HCT116 (cell line): ENCODE data around the gene RP9. TPM values are rescaled to one million over a fixed set of nuclear protein-coding genes. Genes with fewer than 3 reads are reported as not detected.

Experiments used
- ATAC-seq: fragments of 200-7000 bp; cut with Tn5 transposase; 2 replicates; pipeline ENCODE4 v1.9.1; 2020; ENCODE audit warnings: mild to moderate bottlenecking, moderate library complexity
- BruUV-seq: library from RNA; stranded (reverse); fragments of 400-500 nt; replicated peaks from 2 replicates; lab custom pipeline; 2021; lab: Mats Ljungman, UMichigan
- CTCF ChIA-PET: fragments of 300-600 bp; sonication (Branson Sonifier 250); formaldehyde crosslinking; loops from one replicate; lab custom pipeline; 2021; ENCODE audit warnings: antibody characterized with exemption; lab: Charles Lee
- POLR2A ChIA-PET: fragments of 300-600, 350-600 bp; sonication (Branson Sonifier 250); formaldehyde crosslinking; loops from one replicate; lab custom pipeline; 2021; ENCODE audit warnings: antibody characterized with exemption; lab: Charles Lee
- RAD21 ChIA-PET, 2 experiments: fragments of 300-600 bp; sonication (Branson Sonifier 250); formaldehyde crosslinking; loops; one replicate each; lab custom pipeline; 2023; ENCODE audit warnings: low total read pairs in 2 of 2; ENCODE audit not compliant: uncharacterized antibody in 2 of 2, unreplicated experiment in 2 of 2, low non-redundant PET in 1 of 2; lab: Charles Lee
- DNase-seq: peaks from one replicate; pipeline ENCODE4 v3.0.0-alpha.2; 2010; ENCODE audit warnings: low read depth, low spot score
- H2AFZ ChIP-seq: fragments of 200-600 bp; shearing (Covaris generic), sonication (generic); 2 replicates; pipeline ENCODE4 v1.6.1; 2017; ENCODE audit warnings: low read depth, mixed run types, mixed read lengths, antibody characterized with exemption, low read length; ENCODE audit not compliant: poor library complexity, severe bottlenecking
- H3K27ac ChIP-seq: 2 replicates; pipeline ENCODE4 v1.5.1; 2012; ENCODE audit warnings: low read depth, low read length
- H3K27me3 ChIP-seq: fragments of 200-600 bp; sonication (generic); 2 replicates; pipeline ENCODE4 v1.6.1; 2016; ENCODE audit warnings: mixed run types, low read length, mixed read lengths; ENCODE audit not compliant: insufficient read depth
- H3K36me3 ChIP-seq, 2 experiments: fragments of 200-500 bp in 1 of 2; fragments of 200-600 bp in 1 of 2; sonication (Bioruptor generic) in 1 of 2; sonication (generic) in 1 of 2; 2 replicates each; pipeline versions ENCODE4 v1.5.1 to v1.6.1; 2014 to 2016; ENCODE audit warnings: low read length in 2 of 2, inconsistent platforms in 1 of 2, mixed read lengths in 1 of 2, mixed run types in 1 of 2; ENCODE audit not compliant: insufficient read depth in 2 of 2, control insufficient read depth in 1 of 2
- H3K4me1 ChIP-seq, 2 experiments: fragments of 200-600 bp in 1 of 2; sonication (generic) in 1 of 2; 2 replicates each; pipeline versions ENCODE4 v1.5.1 to v1.6.1; 2012 to 2017; ENCODE audit warnings: low read length in 2 of 2, inconsistent platforms in 1 of 2, mild to moderate bottlenecking in 1 of 2, mixed read lengths in 1 of 2, mixed run types in 1 of 2, moderate library complexity in 1 of 2; ENCODE audit not compliant: insufficient read depth in 2 of 2, control insufficient read depth in 1 of 2
- H3K4me2 ChIP-seq: fragments of 200-600 bp; sonication (generic); 2 replicates; pipeline ENCODE4 v1.6.1; 2017; ENCODE audit warnings: mixed run types, low read length, mixed read lengths
- H3K4me3 ChIP-seq, 2 experiments: fragments of 200-600 bp in 1 of 2; sonication (generic) in 1 of 2; replicated peaks in 1 of 2; 2 replicates each; pipeline ENCODE4 v1.5.1; 2011 to 2016; ENCODE audit warnings: low read length in 2 of 2, control low read depth in 1 of 2, low read depth in 1 of 2, mild to moderate bottlenecking in 1 of 2, mixed read lengths in 1 of 2, mixed run types in 1 of 2
- H3K79me2 ChIP-seq: fragments of 200-600 bp; sonication (generic); 2 replicates; pipeline ENCODE4 v1.6.1; 2017; ENCODE audit warnings: mild to moderate bottlenecking, mixed run types, low read length, moderate library complexity, mixed read lengths; ENCODE audit not compliant: insufficient read depth
- H3K9ac ChIP-seq: fragments of 200-600 bp; sonication (generic); 2 replicates; pipeline ENCODE4 v1.6.1; 2016; ENCODE audit warnings: low read length, mixed read lengths
- H3K9me2 ChIP-seq: fragments of 200-600 bp; sonication (generic), shearing (Covaris generic); 2 replicates; pipeline ENCODE4 v1.6.1; 2017; ENCODE audit warnings: mixed run types, mild to moderate bottlenecking, moderate library complexity; ENCODE audit not compliant: insufficient read depth
- H3K9me3 ChIP-seq, 2 experiments: fragments of 200-500 bp in 1 of 2; fragments of 200-600 bp in 1 of 2; sonication (Bioruptor generic) in 1 of 2; sonication (generic) in 1 of 2; 2 replicates each; pipeline ENCODE4 v1.6.1; 2014 to 2017; ENCODE audit warnings: low read length in 2 of 2, mixed read lengths in 2 of 2, inconsistent platforms in 1 of 2, low read depth in 1 of 2, mild to moderate bottlenecking in 1 of 2, mixed run types in 1 of 2, moderate library complexity in 1 of 2; ENCODE audit not compliant: control insufficient read depth in 1 of 2, insufficient read depth in 1 of 2
- H4K20me1 ChIP-seq: fragments of 200-600 bp; sonication (generic), shearing (Covaris generic); 2 replicates; pipeline ENCODE4 v1.6.1; 2017; ENCODE audit warnings: mixed run types, mild to moderate bottlenecking, moderate library complexity; ENCODE audit not compliant: insufficient read depth
- ATF3 ChIP-seq: IDR thresholded peaks from 2 replicates; pipeline ENCODE4 v1.6.1; 2012
- CBX3 ChIP-seq: IDR thresholded peaks from 2 replicates; pipeline ENCODE4 v1.6.1; 2012; ENCODE audit warnings: low read depth
- CEBPB ChIP-seq: IDR thresholded peaks from 2 replicates; pipeline ENCODE4 v1.6.1; 2012; ENCODE audit warnings: low read depth
- CTCF ChIP-seq, 3 experiments: fragments of 200-600 bp in 1 of 3; sonication (generic) in 1 of 3; IDR thresholded peaks in 2 of 3; conservative IDR thresholded peaks in 1 of 3; 2 replicates each; pipeline ENCODE4 v1.5.1; 2012 to 2017; ENCODE audit warnings: low read depth in 2 of 3, low read length in 2 of 3, antibody characterized with exemption in 1 of 3, borderline replicate concordance in 1 of 3, control low read depth in 1 of 3, mild to moderate bottlenecking in 1 of 3, mixed read lengths in 1 of 3, mixed run types in 1 of 3, moderate library complexity in 1 of 3; ENCODE audit not compliant: insufficient read depth in 1 of 3
- EGR1 ChIP-seq: IDR thresholded peaks from 2 replicates; pipeline ENCODE4 v1.6.1; 2012; ENCODE audit warnings: low read depth
- ELF1 ChIP-seq: IDR thresholded peaks from 2 replicates; pipeline ENCODE4 v1.6.1; 2012; ENCODE audit warnings: low read depth, borderline replicate concordance
- EZH2 ChIP-seq: fragments of 200-600 bp; sonication (generic); IDR thresholded peaks from 2 replicates; pipeline ENCODE4 v1.6.1; 2017; ENCODE audit warnings: antibody characterized with exemption, mixed run types
- MAX ChIP-seq: IDR thresholded peaks from 2 replicates; pipeline ENCODE4 v1.6.1; 2012
- POLR2A ChIP-seq: IDR thresholded peaks from 2 replicates; pipeline ENCODE4 v1.7.0; 2011; ENCODE audit warnings: borderline replicate concordance; ENCODE audit not compliant: insufficient read depth, insufficient read length; ENCODE audit errors: extremely low read depth
- RAD21 ChIP-seq: IDR thresholded peaks from 2 replicates; pipeline ENCODE4 v1.6.1; 2012; ENCODE audit warnings: low read depth, mild to moderate bottlenecking
- SIN3A ChIP-seq: IDR thresholded peaks from 2 replicates; pipeline ENCODE4 v1.6.1; 2012; ENCODE audit warnings: low read depth
- SP1 ChIP-seq: IDR thresholded peaks from 2 replicates; pipeline ENCODE4 v1.6.1; 2012; ENCODE audit warnings: low read depth
- SRF ChIP-seq: IDR thresholded peaks from 2 replicates; pipeline ENCODE4 v1.6.1; 2012; ENCODE audit warnings: low read depth
- YY1 ChIP-seq: IDR thresholded peaks from 2 replicates; pipeline ENCODE4 v1.6.1; 2011; ENCODE audit warnings: low read length, low read depth, moderate library complexity, mild to moderate bottlenecking; ENCODE audit not compliant: insufficient replicate concordance; ENCODE audit errors: extremely low read depth
- ZFX ChIP-seq: fragments of 450-650 bp; IDR thresholded peaks from 2 replicates; pipeline ENCODE4 v1.6.1; 2017
- intact Hi-C: fragments of 100-400 bp; cut with micrococcal nuclease; formaldehyde crosslinking; loops from 2 replicates; pipeline ENCODE4 v1.10.0; 2022
- total RNA-seq: library from RNA; stranded (reverse); gene quantifications from one replicate; pipeline ENCODE4 v1.2.1, GENCODE V29; 2021; ENCODE audit not compliant: unreplicated experiment

RP9 gene
- total RNA-seq, 1 experiment from 2014 or later, result 14.2 TPM

- TF ChIP-seq ELF1, result no peak
- 0 out of 2 replicates have a peak, but pooled peaks have one; percentile 28 for TF ChIP-seq EGR1
- no peak for TF ChIP-seq MAX
- peak; percentile 38; the same call in 1 of the 2 replicates for TF ChIP-seq SIN3A
- TF ChIP-seq SRF, result no peak
- TF ChIP-seq CBX3, result no peak
- peak; percentile 34 for TF ChIP-seq YY1
- TF ChIP-seq ATF3, result no peak
These were observed at the start of gene RP9 (continued) for GRCh38 chr7:33109005-33109757.

- no peak overlapping the region for H3K4me2 ChIP-seq
- no peak overlapping the region for H3K4me3 ChIP-seq
- ChIA-PET CTCF (no interaction called here), POLR2A (no interaction called here), RAD21 (no interaction called here)
- H3K9me2 ChIP-seq, result no peaks in the 10 kb centered on the region
- no peak overlapping the region for H2AFZ ChIP-seq
- TF ChIP-seq CEBPB, result no peak
- no peak for TF ChIP-seq RAD21
- no peak for TF ChIP-seq EZH2
- no peak for TF ChIP-seq POLR2A
- no peak for TF ChIP-seq CTCF (IDR thresholded peaks at IDR 0.05 in 2 of 3, conservative IDR thresholded peaks at IDR 0.05 in 1 of 3; ENCODE audit: borderline replicate concordance in 1 of 3, insufficient read depth in 1 of 3, low read depth in 2 of 3, low read length in 2 of 3)
- TF ChIP-seq ZFX, result no peak
- no peak for TF ChIP-seq SP1
- H3K4me1 ChIP-seq, result no peaks in the 10 kb centered on the region
- H3K79me2 ChIP-seq, result no peaks in the 10 kb centered on the region
- H3K36me3 ChIP-seq, result no peaks in the 10 kb centered on the region
- intact Hi-C loops, result no loop called here
- no TSS peak for BruUV-seq
- no peaks in the 10 kb centered on the region for H4K20me1 ChIP-seq
- DNase-seq (no peak), ATAC-seq (no peak)
- H3K27ac ChIP-seq, result no peak overlapping the region
- no peak overlapping the region for H3K9ac ChIP-seq
- H3K9me3 ChIP-seq, result no peaks in the 10 kb centered on the region
- no peaks in the 10 kb centered on the region for H3K27me3 ChIP-seq
These were observed 48.6 kb upstream of the RP9 start for GRCh38 chr7:33157781-33158180.
